HG03097 (cell line): ENCODE results near the gene SLC22A6.
"Not testable (repeated sequence)": the region's sequence is repeated elsewhere in the genome, so short reads cannot be mapped to it uniquely, and the experiment has no call there.

Experiments used
- ATAC-seq: cut with Tn5 transposase; IDR thresholded peaks from one replicate; pipeline ENCODE4 v1.9.1; 2021; ENCODE audit not compliant: unreplicated experiment, low FRiP score

The SLC22A6 gene

GRCh38 chr11:62988276-62988675, 3.5 kb upstream of the SLC22A6 start:
- no peak for ATAC-seq

DNA sequence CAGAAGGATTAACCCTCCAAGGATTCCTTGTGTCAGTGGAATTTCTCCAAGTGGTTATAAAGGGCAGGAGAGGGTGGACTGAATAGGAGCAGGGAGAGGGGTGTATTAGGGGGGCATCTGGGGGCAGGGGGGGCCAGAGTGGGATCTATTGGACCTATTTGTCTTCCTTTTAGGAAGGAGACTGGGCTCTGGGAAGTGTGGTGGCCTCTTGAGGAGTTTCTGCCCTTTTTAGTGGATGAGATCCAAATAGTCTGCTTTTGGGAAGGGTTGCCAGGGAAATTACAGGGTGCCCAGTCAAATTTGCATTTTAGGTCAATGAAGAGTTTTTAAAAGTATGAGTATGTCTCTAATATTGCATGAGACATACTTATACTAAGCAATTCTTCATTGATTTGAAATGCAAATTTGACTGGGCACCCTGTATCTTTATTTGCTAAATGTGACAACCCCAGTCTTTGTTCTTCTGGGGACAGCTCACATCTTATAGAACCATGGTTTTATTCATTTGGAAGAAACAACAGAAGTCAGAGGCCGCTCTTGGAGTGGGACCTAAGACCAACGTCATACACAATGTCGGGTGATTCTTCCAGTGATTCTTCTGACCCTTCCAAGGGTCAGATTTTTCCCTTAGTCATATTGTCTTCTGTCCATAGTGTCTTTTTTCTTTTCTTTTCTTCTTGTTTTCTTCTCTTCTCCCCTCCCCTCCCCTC, 429 bp upstream of the SLC22A6 start:
- no peak for ATAC-seq

- ATAC-seq = no peak
These were observed 1.1 kb downstream of the SLC22A6 start for GRCh38 chr11:62983536-62984199.

DNA sequence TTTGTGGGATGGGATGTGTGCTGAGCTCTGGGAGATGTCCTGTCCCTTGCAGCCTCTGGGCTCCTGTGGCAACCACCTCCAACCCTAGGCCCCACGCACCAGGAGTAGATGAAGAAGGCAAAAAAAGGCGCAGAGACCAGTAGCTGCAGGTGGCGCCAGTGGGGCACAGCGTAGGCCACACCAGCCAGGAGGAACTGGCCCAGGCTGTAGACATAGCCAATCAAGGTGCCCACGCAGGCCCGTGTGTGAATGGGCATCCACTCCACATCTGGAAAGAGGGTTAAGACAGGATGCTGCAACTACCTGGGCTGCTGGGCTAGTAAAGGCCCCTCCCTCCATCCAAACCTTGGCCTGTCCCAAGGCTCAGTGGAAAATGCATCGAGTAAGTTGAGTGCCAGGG, 3.0 kb downstream of the SLC22A6 start:
- no peak for ATAC-seq

- ATAC-seq = no peak
These were observed 4.5 kb downstream of the SLC22A6 start for GRCh38 chr11:62980133-62980760.

DNA sequence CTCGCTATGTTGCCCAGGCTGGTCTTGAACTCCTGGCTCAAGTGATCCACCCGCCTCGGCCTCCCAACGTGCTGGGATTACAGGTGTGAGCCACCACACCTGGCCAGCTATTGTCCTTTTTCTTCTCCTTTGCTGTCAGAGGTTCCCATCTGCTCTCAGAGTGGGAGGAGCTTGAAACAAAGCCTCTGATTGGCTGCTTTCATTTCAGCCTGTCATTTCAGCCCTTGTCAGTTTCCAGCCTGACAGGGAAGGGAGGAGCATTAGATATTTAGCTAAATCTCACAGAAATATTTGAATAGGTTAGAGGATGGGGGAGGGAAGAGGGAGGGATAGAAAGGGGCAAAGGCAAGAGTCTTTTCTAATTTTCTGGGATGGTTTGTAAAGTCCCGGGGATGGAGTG, 8.7 kb downstream of the SLC22A6 start:
- no peak for ATAC-seq

DNA sequence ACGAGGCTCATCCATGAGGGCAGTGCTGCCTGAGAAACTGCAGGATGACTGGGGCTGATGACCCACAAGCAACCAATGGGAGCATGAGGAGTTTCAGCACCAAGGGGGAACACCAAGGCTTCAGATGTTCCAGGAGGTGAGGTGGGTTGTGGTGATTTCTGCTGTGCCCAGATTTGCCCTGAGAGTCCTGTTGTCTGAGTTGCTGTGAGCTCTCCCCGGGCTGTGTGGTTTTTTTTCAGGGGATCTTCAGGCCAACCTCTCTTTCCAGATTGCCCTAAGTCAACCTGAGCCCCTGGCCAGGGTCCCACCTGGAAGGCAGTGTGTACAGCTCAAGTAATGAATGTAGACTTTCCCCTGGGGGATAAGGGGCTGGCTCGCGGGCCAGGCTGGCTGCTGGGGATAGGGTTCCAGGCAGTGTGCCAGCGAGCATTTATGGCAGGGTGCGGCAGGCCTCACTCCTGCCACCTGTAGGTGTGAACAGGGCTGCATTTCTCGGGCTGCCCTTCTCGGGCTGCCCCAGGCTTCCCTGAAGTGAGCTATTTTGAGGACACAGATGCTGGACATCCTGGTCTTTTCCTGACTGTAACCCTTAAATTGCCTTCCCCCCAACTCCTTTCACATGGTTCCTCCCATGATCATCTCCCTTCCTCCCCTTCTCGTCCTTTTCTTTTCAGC, 9.8 kb downstream of the SLC22A6 start:
- ATAC-seq = no peak

DNA sequence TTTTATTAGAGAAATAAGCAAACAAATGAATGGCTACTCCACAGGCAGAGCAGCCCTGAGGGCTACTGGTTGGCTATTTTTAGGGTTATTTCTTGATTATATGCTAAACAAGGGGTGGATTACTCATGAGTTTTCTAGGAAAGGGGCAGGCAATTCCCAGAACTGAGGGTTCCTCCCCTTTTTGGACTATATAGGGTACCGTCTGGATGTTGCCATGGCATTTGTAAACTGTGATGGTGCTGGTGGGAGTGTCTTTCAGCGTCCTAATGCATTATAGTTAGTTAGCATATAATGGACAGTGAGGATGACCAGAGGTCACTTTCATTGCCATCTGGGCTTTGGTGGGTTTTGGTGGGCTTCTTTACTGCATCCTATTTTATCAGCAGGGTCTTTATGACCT, 19.2 kb downstream of the SLC22A6 start:
- ATAC-seq = no peak

GRCh38 chr11:62962391-62962790, 22.4 kb downstream of the SLC22A6 start:
- ATAC-seq = no peak

DNA sequence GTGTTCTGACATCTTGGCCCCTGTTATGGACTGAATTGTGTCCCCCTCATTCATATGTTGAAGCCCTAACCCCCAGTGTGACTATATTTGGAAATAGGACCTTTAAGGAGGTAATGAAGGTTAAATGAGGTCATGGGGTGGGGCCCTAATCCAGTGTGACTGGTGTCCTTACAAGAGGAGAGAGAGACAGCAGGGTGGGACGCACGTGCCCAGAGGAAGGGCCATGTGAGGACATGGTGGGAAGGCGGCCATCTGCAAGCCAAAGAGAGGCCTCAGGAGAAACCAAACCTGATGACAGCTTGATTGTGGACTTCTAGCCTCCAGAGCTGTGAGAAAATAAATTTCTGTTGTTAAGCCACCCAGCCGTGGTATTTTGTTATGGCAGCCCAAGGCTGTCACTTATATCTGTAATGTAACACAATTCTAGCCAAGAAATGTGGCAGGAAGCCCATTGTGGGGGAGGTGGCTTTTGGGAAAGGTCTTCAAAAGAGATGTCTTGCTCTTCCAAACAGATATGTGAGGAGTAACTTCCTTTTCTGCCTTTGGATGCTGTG, 23.7 kb downstream of the SLC22A6 start:
- no peak for ATAC-seq

- no peak for ATAC-seq
These were observed 25.3 kb downstream of the SLC22A6 start for GRCh38 chr11:62959422-62959980.

DNA sequence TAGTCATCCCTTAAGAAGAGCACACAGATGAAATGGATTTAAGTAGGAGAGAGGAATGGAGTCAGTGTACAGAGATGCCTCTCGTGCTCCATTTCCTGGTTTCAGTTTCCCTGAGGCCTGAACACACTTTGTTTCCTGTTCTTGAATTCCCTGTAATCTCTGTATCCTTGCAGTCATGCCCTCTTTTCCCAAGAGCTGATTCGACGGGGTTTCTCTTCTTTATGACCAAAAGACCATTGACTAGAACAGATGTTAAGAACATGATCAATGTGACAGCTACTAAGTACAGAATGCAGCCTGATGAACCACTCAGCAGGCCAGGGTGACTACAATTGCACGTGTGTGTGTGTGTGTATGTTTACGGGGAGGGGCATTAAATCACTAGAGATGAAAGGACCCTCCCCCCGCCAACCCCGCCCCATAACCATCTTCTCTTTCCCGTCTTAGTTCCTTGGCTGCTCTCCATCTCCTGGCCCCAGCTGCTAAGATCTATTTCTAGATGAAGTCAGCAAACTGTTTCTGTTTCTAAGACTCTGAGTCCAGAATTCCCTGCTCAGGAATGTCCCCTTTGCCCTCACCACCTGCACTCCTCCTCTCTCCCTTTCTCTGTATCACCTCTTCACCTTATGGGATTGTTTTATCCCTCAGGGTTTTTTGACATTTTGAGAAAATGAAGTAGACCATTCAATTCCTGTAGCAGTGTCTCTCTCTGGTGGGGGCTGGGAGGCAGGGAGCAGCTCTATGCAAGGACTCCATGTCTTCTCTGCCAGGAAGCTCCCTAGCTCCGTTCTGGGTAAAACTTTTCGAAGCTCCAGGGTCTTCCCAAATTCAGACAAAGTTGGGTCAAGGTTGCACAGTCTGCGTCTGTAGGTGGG, 26.0 kb downstream of the SLC22A6 start:
- no peak for ATAC-seq

DNA sequence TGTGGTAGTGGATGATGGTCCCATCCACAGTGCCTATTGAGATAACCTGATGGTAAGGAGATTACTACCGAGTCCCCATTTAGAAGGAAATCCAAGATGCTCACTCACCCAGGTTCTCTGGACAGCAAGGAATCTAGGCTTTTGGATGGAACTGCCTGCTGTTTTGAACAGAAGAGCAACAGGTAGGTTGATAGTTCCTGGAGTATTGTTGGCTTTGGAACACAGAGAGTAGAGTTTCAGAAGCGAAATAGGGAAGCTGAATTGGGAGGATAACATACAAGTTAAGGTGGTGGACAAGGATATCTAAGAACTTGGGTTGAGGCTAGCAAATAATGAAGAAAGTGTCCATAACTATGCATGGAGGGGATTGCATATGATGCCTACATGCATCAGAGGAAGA, 27.6 kb downstream of the SLC22A6 start:
- ATAC-seq = no peak

GRCh38 chr11:62954478-62954877, 30.3 kb downstream of the SLC22A6 start:
- ATAC-seq = no peak

DNA sequence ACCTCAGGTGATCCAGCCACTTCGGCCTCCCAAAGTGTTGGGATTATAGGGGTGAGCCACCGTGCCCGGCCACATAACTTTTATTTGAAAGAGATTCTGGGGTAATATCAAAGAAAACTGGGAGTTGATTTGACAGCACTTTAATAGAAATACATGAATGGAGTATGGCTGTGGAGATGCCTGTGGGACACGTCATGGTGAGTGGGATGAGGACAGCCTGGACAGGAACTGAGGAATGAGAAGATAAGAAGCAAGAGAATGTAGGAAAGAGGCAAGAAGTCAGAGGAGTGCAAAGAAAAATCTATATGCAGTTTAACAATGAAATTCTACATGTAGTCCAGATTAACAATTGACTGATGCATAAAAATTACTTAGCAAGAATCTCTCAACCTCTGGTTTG, 31.0 kb downstream of the SLC22A6 start:
- no peak for ATAC-seq

DNA sequence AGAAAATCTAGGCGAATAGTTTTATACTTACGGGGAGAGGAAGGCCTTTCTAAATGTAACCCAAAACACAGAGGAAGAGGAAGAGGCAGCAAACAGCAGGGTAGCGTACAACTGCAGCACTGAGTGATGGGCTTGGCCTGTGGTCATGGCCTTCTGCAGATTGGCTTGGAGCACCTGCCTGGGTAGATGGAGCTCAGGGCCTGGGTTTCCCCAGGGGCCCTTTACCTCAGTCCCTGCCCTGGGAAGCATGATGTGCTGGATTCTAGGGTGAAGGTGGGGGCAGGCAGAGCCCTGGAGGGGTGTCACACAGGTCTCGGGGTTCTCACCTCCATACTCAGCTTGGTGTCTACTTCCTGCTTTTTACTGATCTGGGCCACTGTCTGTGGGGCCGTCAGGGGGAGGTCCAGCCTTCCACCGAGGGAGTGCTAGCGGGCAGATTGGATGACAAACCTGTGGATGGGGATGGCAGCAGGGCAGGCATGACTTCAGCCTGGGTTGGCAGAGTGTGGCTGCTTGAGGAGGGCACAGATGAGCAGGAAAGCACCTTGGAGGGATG, 35.9 kb downstream of the SLC22A6 start:
- no peak for ATAC-seq

- not testable (repeated sequence) for ATAC-seq
These were observed 39.2 kb downstream of the SLC22A6 start for GRCh38 chr11:62945538-62945937.

- not testable (repeated sequence) for ATAC-seq
These were observed 47.2 kb downstream of the SLC22A6 start for GRCh38 chr11:62937528-62937927.

GRCh38 chr11:62934496-62934785, 50.3 kb downstream of the SLC22A6 start:
- ATAC-seq = no peak
